MM.1S (cell line): Measurements from ENCODE around the gene ARMC10.
"Not testable (repeated sequence)": the region's sequence is repeated elsewhere in the genome, so short reads cannot be mapped to it uniquely, and the experiment has no call there.

Experiments used
- EZH2 ChIP-seq: fragments of 300-600 bp; sonication (generic); optimal IDR thresholded peaks from 2 replicates; pipeline ENCODE3; 2017; ENCODE audit warnings: low read depth, mild to moderate bottlenecking, antibody characterized with exemption, low read length, mixed read lengths
- EZH2phosphoT487 ChIP-seq: fragments of 300-600 bp; sonication (generic); IDR thresholded peaks from 2 replicates; pipeline ENCODE4 v1.6.1; 2018; ENCODE audit warnings: antibody characterized with exemption, low read length
- TF ChIP-seq, protein P1 (sequence below): fragments of 300-600 bp; sonication (generic); IDR thresholded peaks from 2 replicates; pipeline ENCODE4 v1.5.1; 2016; ENCODE audit warnings: antibody characterized with exemption, low read length, mixed read lengths

DNA sequence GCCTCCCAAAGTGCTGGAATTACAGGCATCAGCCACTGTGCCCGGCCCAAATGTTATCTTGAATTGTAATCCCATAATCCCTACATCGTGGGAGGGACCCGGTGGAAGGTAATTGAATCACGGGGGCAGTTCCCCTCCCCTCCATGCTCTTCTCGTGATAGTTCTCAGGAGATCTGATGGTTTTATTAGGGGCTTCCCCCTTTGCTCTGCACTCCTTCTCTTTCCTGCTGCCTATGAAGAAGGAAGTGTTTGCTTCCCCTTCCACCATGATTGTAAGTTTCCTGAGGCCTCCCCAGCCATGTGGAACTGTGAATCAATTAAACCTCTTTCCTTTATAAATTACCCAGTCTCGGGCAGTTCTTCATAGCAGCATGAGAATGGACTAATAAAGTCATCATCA, 3.3 kb downstream of the ARMC10 start:
- TF ChIP-seq, protein P1, sequence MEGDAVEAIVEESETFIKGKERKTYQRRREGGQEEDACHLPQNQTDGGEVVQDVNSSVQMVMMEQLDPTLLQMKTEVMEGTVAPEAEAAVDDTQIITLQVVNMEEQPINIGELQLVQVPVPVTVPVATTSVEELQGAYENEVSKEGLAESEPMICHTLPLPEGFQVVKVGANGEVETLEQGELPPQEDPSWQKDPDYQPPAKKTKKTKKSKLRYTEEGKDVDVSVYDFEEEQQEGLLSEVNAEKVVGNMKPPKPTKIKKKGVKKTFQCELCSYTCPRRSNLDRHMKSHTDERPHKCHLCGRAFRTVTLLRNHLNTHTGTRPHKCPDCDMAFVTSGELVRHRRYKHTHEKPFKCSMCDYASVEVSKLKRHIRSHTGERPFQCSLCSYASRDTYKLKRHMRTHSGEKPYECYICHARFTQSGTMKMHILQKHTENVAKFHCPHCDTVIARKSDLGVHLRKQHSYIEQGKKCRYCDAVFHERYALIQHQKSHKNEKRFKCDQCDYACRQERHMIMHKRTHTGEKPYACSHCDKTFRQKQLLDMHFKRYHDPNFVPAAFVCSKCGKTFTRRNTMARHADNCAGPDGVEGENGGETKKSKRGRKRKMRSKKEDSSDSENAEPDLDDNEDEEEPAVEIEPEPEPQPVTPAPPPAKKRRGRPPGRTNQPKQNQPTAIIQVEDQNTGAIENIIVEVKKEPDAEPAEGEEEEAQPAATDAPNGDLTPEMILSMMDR: not testable (repeated sequence)
- not testable (repeated sequence) for TF ChIP-seq EZH2phosphoT487, EZH2
